ENCODE measurements around the gene SAPCD1. TPM values are rescaled to one million over a fixed set of nuclear protein-coding genes. Genes with fewer than 3 reads are reported as not detected.
A peak's percentile ranks its signal among the peaks of the same experiment; 100 is the strongest.

Gene SAPCD1
- total RNA-seq, 3 donors from 2014 or later (not counting 1 experiment from before 2014, with no cell fraction given): 5.4 to 14.5 (median 6.9) TPM

GRCh38 chr6:31776485-31776988 is 14.1 kb downstream of the SAPCD1 start:
- Histone ChIP-seq H3K9me3 (ENCODE audit: control insufficient read depth, insufficient read depth, low read length) (no peaks in the 10 kb centered on the region), H3K27me3 (ENCODE audit: control insufficient read depth, insufficient read depth, low read length) (no peaks in the 10 kb centered on the region), H3K4me1 (ENCODE audit: control insufficient read depth, insufficient read depth, low read length) (peaks cover 47% of the 10 kb centered on the region), H3K36me3 (ENCODE audit: control insufficient read depth, insufficient read depth, low read length) (peaks cover 29% of the 10 kb centered on the region), H3K27ac (ENCODE audit: low read length) (peak overlapping the region; percentile 55), H3K4me3 (ENCODE audit: low read length) (no peak overlapping the region)
- intact Hi-C loops (cut with micrococcal nuclease): no loop called here
- Mint-ChIP-seq H3K4me1 (peaks cover 0 to 33% of the 10 kb centered on the region in 2 donors), H3K9me3 (no peaks in the 10 kb centered on the region), H3K27me3 (ENCODE audit: low read depth in 2 of 2) (no peaks in the 10 kb centered on the region), H3K36me3 (no peaks in the 10 kb centered on the region), H3K27ac (peak overlapping the region; percentile 60 to 87), H3K4me3 (peak overlapping the region; percentile 50)
- DNase-seq (no peak), ATAC-seq (no peak)
- no peak for TF ChIP-seq CTCF (IDR thresholded peaks at IDR 0.05)
- 28% methylated on average over 14 of the region's 14 CpGs for WGBS (ENCODE audit: insufficient coverage)

GRCh38 chr6:31776989-31777666 is 14.7 kb downstream of the SAPCD1 start, which contains the start of gene VWA7:
TSS of gene VWA7 (minus strand) at chr6:31777328. CDS start at chr6:31776779, 549 bp downstream.
- H3K4me3 ChIP-seq (ENCODE audit: low read length): no peak within 1 kb of the TSS

GRCh38 chr6:31777667-31778050 is 15.2 kb downstream of the SAPCD1 start:
- peak overlapping the region; percentile 55 for H3K27ac ChIP-seq (ENCODE audit: low read length)
- no peaks in the 10 kb centered on the region for H3K9me3 ChIP-seq (ENCODE audit: control insufficient read depth, insufficient read depth, low read length)
- intact Hi-C loops (cut with micrococcal nuclease): no loop called here
- H3K27ac Mint-ChIP-seq: peak overlapping the region in 1 of 2 donors; percentile 87
- H3K36me3 ChIP-seq (ENCODE audit: control insufficient read depth, insufficient read depth, low read length): peaks cover 40% of the 10 kb centered on the region
- peaks cover 0 to 32% of the 10 kb centered on the region in 2 donors for H3K4me1 Mint-ChIP-seq
- H3K9me3 Mint-ChIP-seq: no peaks in the 10 kb centered on the region
- no peaks in the 10 kb centered on the region for H3K27me3 ChIP-seq (ENCODE audit: control insufficient read depth, insufficient read depth, low read length)
- TF ChIP-seq CTCF (IDR thresholded peaks at IDR 0.05): no peak
- peaks cover 37% of the 10 kb centered on the region for H3K4me1 ChIP-seq (ENCODE audit: control insufficient read depth, insufficient read depth, low read length)
- H3K4me3 ChIP-seq (ENCODE audit: low read length): no peak overlapping the region
- ATAC-seq (no peak), DNase-seq (no peak)
- no peak overlapping the region for H3K4me3 Mint-ChIP-seq
- WGBS (ENCODE audit: insufficient coverage): 97% methylated on average over 5 of the region's 5 CpGs
- H3K36me3 Mint-ChIP-seq: no peaks in the 10 kb centered on the region
- H3K27me3 Mint-ChIP-seq (ENCODE audit: low read depth in 2 of 2): no peaks in the 10 kb centered on the region

More at GRCh38 chr6:31776989-31777666, 14.7 kb downstream of the SAPCD1 start, which contains the start of gene VWA7:
- no peaks in the 10 kb centered on the region for H3K27me3 Mint-ChIP-seq (ENCODE audit: low read depth in 2 of 2)
- H3K27ac ChIP-seq (ENCODE audit: low read length): peak within 1 kb of the TSS; percentile 55
- H3K4me1 Mint-ChIP-seq: peaks cover 0 to 33% of the 10 kb centered on the region in 2 donors
- TF ChIP-seq CTCF (IDR thresholded peaks at IDR 0.05): no peak
- H3K4me3 Mint-ChIP-seq: peak within 1 kb of the TSS; percentile 50
- intact Hi-C loops (cut with micrococcal nuclease): no loop called here
- no peaks in the 10 kb centered on the region for H3K27me3 ChIP-seq (ENCODE audit: control insufficient read depth, insufficient read depth, low read length)
- peak within 1 kb of the TSS; percentile 60 to 87 for H3K27ac Mint-ChIP-seq
- H3K9me3 ChIP-seq (ENCODE audit: control insufficient read depth, insufficient read depth, low read length): no peaks in the 10 kb centered on the region
- peak; percentile 49 to 77 for DNase-seq
- ATAC-seq: peak; percentile 72 to 89 (median 82)
- H3K36me3 Mint-ChIP-seq: no peaks in the 10 kb centered on the region
- H3K36me3 ChIP-seq (ENCODE audit: control insufficient read depth, insufficient read depth, low read length): peaks cover 35% of the 10 kb centered on the region
- 11% methylated on average over 13 of the region's 15 CpGs for WGBS (ENCODE audit: insufficient coverage)
- peaks cover 42% of the 10 kb centered on the region for H3K4me1 ChIP-seq (ENCODE audit: control insufficient read depth, insufficient read depth, low read length)
- no peaks in the 10 kb centered on the region for H3K9me3 Mint-ChIP-seq
